Spleen (tissue), 11 donors: ENCODE measurements around the gene TP73. TPM values are rescaled to one million over a fixed set of nuclear protein-coding genes. Genes with fewer than 3 reads are reported as not detected.

Source experiments
- DNase-seq: peaks from one replicate; pipeline ENCODE4 v3.0.0-alpha.2; 2020
- H3K27ac ChIP-seq, 8 donors: fragments of 200-600 bp; sonication (generic) in 7 of 8; 1 replicate in 4 of 8; 2 replicates in 4 of 8; pipeline versions ENCODE4 v1.5.0 to v1.8.0; 2016 to 2021; ENCODE audit warnings: inconsistent platforms in 4 of 8, mild to moderate bottlenecking in 4 of 8, moderate library complexity in 1 of 8
- H3K27me3 ChIP-seq, 7 donors: fragments of 200-600 bp; sonication (generic) in 6 of 7; replicated peaks in 1 of 7; 1 replicate in 4 of 7; 2 replicates in 3 of 7; pipeline versions ENCODE4 v1.5.0 to v1.8.0; 2016 to 2021; ENCODE audit warnings: inconsistent platforms in 3 of 7, mild to moderate bottlenecking in 1 of 7
- H3K36me3 ChIP-seq, 6 donors: fragments of 200-600 bp; sonication (generic) in 5 of 6; 1 replicate in 4 of 6; 2 replicates in 2 of 6; pipeline versions ENCODE4 v1.5.0 to v1.8.0; 2016 to 2021; ENCODE audit warnings: inconsistent platforms in 2 of 6
- H3K4me1 ChIP-seq, 6 donors: fragments of 200-600 bp; sonication (generic) in 5 of 6; 1 replicate in 3 of 6; 2 replicates in 3 of 6; pipeline versions ENCODE4 v1.5.0 to v1.8.0; 2016 to 2021; ENCODE audit warnings: inconsistent platforms in 3 of 6
- H3K4me3 ChIP-seq, 8 donors: fragments of 200-600 bp; sonication (generic) in 7 of 8; 1 replicate in 4 of 8; 2 replicates in 4 of 8; pipeline versions ENCODE4 v1.5.0 to v1.8.0; 2016 to 2021; ENCODE audit warnings: inconsistent platforms in 4 of 8, mild to moderate bottlenecking in 4 of 8, moderate library complexity in 2 of 8
- H3K9me3 ChIP-seq, 8 donors: fragments of 200-600 bp; sonication (generic) in 7 of 8; 1 replicate in 4 of 8; 2 replicates in 4 of 8; pipeline versions ENCODE4 v1.5.0 to v1.8.0; 2016 to 2021; ENCODE audit warnings: inconsistent platforms in 4 of 8
- CTCF ChIP-seq, 11 experiments: fragments of 200-600 bp in 7 of 11; fragments of 450-650 bp in 4 of 11; sonication (generic) in 4 of 11; IDR thresholded peaks in 8 of 11; conservative IDR thresholded peaks in 3 of 11; 1 replicate in 7 of 11; 2 replicates in 4 of 11; pipeline versions ENCODE4 v1.4.0 to v1.8.0; 2016 to 2021; ENCODE audit warnings: antibody characterized with exemption in 11 of 11, inconsistent platforms in 4 of 11, mild to moderate bottlenecking in 1 of 11
- POLR2A ChIP-seq, 3 donors: fragments of 450-650 bp; IDR thresholded peaks; one replicate each; pipeline ENCODE4 v1.5.1; 2017; ENCODE audit warnings: antibody characterized with exemption in 3 of 3, mild to moderate bottlenecking in 1 of 3
- POLR2AphosphoS5 ChIP-seq, 3 donors: sonication (generic); formaldehyde crosslinking; IDR thresholded peaks; one replicate each; pipeline ENCODE4 v1.5.1; 2017; ENCODE audit warnings: antibody characterized with exemption in 3 of 3
- WGBS, 5 donors: extraction: QIAGEN DNeasy Blood & Tissue Kit in 3 of 5; methylation state at CpG; one replicate each; pipeline versions ENCODE4 v1.1.5 to v1.1.7; 2013 to 2018; 5-methylcytosine and 5-hydroxymethylcytosine counted together
- intact Hi-C: fragments of 100-400 bp; cut with DNase I; formaldehyde crosslinking; loops from one replicate; pipeline ENCODE4 v1.15.0; 2023; ENCODE audit warnings: low total_unique reads
- polyA plus RNA-seq, 3 donors: library from polyadenylated mRNA; stranded (reverse); fragments of 200-250 nt; gene quantifications; one replicate each; pipeline ENCODE4 v1.2.1, GENCODE V29; 2013
- total RNA-seq, 7 donors: library from RNA; depleted of rRNA in 3 of 7; stranded (reverse); fragments of >200 nt in 3 of 7; fragmentation: NEBNext Ultra II Directional in 4 of 7; extraction: Animal tissue kit (Norgen Biotek cat#: 25700) in 4 of 7; gene quantifications; one replicate each; pipeline versions ENCODE4 v1.1.0 to v1.2.1, GENCODE V29; 2016 to 2021
- donor health status: healthy with polysubstance abuse.
- donor health status: DM: no; HTN: no; CAD: no; lungs with moderate emphysema.
- donor health status: DM: no; HTN: no; CAD: no.
- donor health status: Bipolar disorder and iron deficiency.
- donor health status: healthy.
- donor health status: DM: no; HTN: no; CAD: no.
- donor health status: DM: yes; HTN: yes; CAD: no.

The TP73 gene
- total and polyA plus RNA-seq, 10 donors, result 0.11 to 4.3 (median 0.96) TPM

GRCh38 chr1:3669971-3670431 lies 17.7 kb downstream of the TP73 start:
- peak; percentile 66 for DNase-seq
- intact Hi-C loops, result no loop called here
- H3K4me3 ChIP-seq, result no peak overlapping the region
- peaks cover 0 to 38% (median 0%) of the 10 kb centered on the region in 7 donors for H3K27me3 ChIP-seq
- no peaks in the 10 kb centered on the region for H3K36me3 ChIP-seq
- H3K9me3 ChIP-seq, result no peaks in the 10 kb centered on the region
- no peak for TF ChIP-seq POLR2AphosphoS5 (IDR thresholded peaks at IDR 0.05)
- no peak for TF ChIP-seq POLR2A (IDR thresholded peaks at IDR 0.05)
- no peak for TF ChIP-seq CTCF (IDR thresholded peaks at IDR 0.05 in 8 of 11, conservative IDR thresholded peaks at IDR 0.05 in 3 of 11)
- H3K27ac ChIP-seq, result no peak overlapping the region
- H3K4me1 ChIP-seq, result peaks cover 0 to 81% (median 36%) of the 10 kb centered on the region in 6 donors
- 80 to 92% (median 86%) methylated on average over 8 to 9 of the region's 9 CpGs for WGBS, 5 donors

GRCh38 chr1:3670823-3671265 lies 18.5 kb downstream of the TP73 start:
- H3K36me3 ChIP-seq, result no peaks in the 10 kb centered on the region
- WGBS, 5 donors, result 85 to 94% (median 91%) methylated on average over 15 of the region's 15 CpGs
- intact Hi-C loops, result no loop called here
- no peak overlapping the region for H3K4me3 ChIP-seq
- H3K27ac ChIP-seq, result no peak overlapping the region
- no peak for TF ChIP-seq POLR2AphosphoS5 (IDR thresholded peaks at IDR 0.05)
- TF ChIP-seq CTCF (IDR thresholded peaks at IDR 0.05 in 8 of 11, conservative IDR thresholded peaks at IDR 0.05 in 3 of 11), result no peak
- TF ChIP-seq POLR2A (IDR thresholded peaks at IDR 0.05), result no peak
- H3K27me3 ChIP-seq, result peaks cover 0 to 38% (median 0%) of the 10 kb centered on the region in 7 donors
- peak; percentile 73 for DNase-seq
- H3K9me3 ChIP-seq, result no peaks in the 10 kb centered on the region
- peaks cover 0 to 79% (median 35%) of the 10 kb centered on the region in 6 donors for H3K4me1 ChIP-seq

- Histone ChIP-seq H3K9me3 (no peaks in the 10 kb centered on the region), H3K27ac (no peak overlapping the region), H3K36me3 (no peaks in the 10 kb centered on the region), H3K4me1 (peaks cover 0 to 79% (median 33%) of the 10 kb centered on the region in 6 donors), H3K4me3 (no peak overlapping the region), H3K27me3 (peaks cover 0 to 38% (median 0%) of the 10 kb centered on the region in 7 donors)
- DNase-seq, result peak; percentile 70
- intact Hi-C loops, result no loop called here
- 61 to 80% (median 73%) methylated on average over 21 to 29 of the region's 29 CpGs for WGBS, 5 donors
- TF ChIP-seq POLR2A (IDR thresholded peaks at IDR 0.05) (no peak), CTCF (IDR thresholded peaks at IDR 0.05 in 8 of 11, conservative IDR thresholded peaks at IDR 0.05 in 3 of 11) (no peak), POLR2AphosphoS5 (IDR thresholded peaks at IDR 0.05) (no peak)
These were observed 19.3 kb downstream of the TP73 start for GRCh38 chr1:3671371-3672180.
